ENCODE data around the gene SLAMF9. TPM values are rescaled to one million over a fixed set of nuclear protein-coding genes. Genes with fewer than 3 reads are reported as not detected.

SLAMF9 gene
- total RNA-seq, 1 experiment from 2014 or later = 0.94 TPM

DNA sequence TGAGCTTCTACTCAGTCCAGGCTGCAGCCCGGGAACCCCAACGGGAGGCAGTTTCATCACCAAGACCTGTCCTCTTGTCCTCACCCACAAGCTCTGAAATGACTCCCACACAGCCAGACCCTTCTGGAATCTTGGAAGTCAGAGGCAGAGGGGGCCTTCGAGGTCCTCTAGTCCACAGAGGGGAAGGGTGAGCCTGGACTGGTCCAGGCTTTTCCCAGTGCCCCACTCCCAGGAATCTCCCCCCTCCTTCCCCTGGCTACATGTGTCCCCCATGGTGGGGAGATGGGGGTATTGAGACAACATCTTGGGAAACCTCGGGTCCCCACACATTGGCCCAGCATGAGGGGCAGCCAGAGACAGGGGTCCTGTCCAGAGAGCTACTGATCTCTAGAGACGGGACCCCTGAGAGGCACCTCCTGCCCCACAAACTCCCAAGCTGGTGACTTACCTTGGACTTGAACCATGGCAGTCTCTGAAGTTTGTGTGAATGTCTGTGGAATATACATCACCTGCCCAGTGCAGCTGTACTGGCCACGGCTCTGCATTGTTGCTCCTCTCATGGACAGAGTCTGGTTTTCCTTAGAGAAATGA is 19.4 kb upstream of the SLAMF9 start:
- no peaks in the 10 kb centered on the region; the same call in 1 of the 2 replicates for H3K9me2 ChIP-seq (ENCODE audit: insufficient read depth)
- ChIA-PET CTCF (no interaction called here), POLR2A (ENCODE audit: unreplicated experiment) (no interaction called here)

DNA sequence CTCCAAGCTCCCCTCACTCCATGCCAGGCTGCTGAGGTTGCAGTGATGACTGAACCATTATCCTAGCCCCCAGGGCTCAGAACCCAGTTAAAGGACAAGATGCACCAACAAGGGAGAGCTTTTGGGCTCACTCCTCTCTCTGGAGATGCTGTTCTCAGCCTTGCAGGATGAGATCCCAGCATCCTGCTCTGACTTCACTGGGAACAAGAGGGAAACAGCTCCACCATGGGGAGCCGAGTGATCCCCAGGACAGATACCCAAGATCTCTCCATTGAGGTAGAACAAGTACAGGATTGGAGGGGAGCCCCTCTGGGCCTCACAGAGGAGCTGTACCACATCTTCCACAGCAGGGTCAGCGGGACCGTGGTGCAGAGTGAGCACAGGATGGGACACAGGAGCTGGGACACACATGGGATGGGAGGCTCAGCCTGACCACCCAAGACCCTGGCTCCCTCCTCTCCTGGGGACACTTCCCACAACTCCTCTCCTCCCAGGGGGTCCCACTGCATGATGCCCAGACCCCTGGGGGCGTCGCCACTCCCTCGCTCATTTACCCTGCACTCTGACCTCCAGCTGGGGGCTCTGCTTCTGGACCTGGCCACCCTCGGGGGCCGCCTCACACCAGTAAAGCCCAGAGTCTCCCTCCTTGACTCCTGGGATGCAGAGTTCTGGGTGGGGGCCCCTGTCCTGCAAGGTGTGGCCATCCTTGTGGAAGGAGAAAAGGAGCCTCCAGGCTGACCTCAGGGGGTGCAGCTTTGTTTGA is 18.6 kb upstream of the SLAMF9 start:
- H3K27ac ChIP-seq = no peak overlapping the region
- POLR2A ChIA-PET (ENCODE audit: unreplicated experiment) = no interaction called here

More for the DNA sequence above, 19.4 kb upstream of the SLAMF9 start:
- H3K4me1 ChIP-seq (replicated peaks; ENCODE audit: insufficient read depth) = no peaks in the 10 kb centered on the region
- H3K4me2 ChIP-seq = no peak overlapping the region
- H3K36me3 ChIP-seq (ENCODE audit: low read depth) = no peaks in the 10 kb centered on the region
- no peak overlapping the region for H2AFZ ChIP-seq
- no peak overlapping the region for H3K4me3 ChIP-seq
- H4K20me1 ChIP-seq (ENCODE audit: insufficient read depth) = no peaks in the 10 kb centered on the region
- no peaks in the 10 kb centered on the region; the same call in 1 of the 2 replicates for H3K9me3 ChIP-seq (ENCODE audit: insufficient read depth, low read depth)
- TF ChIP-seq EZH2 (IDR thresholded peaks at IDR 0.05; ENCODE audit: low read depth) = no peak
- TF ChIP-seq, protein P1, sequence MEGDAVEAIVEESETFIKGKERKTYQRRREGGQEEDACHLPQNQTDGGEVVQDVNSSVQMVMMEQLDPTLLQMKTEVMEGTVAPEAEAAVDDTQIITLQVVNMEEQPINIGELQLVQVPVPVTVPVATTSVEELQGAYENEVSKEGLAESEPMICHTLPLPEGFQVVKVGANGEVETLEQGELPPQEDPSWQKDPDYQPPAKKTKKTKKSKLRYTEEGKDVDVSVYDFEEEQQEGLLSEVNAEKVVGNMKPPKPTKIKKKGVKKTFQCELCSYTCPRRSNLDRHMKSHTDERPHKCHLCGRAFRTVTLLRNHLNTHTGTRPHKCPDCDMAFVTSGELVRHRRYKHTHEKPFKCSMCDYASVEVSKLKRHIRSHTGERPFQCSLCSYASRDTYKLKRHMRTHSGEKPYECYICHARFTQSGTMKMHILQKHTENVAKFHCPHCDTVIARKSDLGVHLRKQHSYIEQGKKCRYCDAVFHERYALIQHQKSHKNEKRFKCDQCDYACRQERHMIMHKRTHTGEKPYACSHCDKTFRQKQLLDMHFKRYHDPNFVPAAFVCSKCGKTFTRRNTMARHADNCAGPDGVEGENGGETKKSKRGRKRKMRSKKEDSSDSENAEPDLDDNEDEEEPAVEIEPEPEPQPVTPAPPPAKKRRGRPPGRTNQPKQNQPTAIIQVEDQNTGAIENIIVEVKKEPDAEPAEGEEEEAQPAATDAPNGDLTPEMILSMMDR (conservative IDR thresholded peaks at IDR 0.05) = no peak
- no peak overlapping the region for H3K27ac ChIP-seq
- no peaks in the 10 kb centered on the region for H3K79me2 ChIP-seq (ENCODE audit: low read depth)
- intact Hi-C loops (cut with micrococcal nuclease; ENCODE audit: unreplicated experiment) = no loop called here
- no TSS peak for BruUV-seq (replicated peaks)
- DNase-seq = no peak
- peaks cover 15% of the 10 kb centered on the region for H3K27me3 ChIP-seq (ENCODE audit: insufficient read depth, low read depth)
- no peaks in the 10 kb centered on the region for H3F3A ChIP-seq (ENCODE audit: insufficient read depth, low read depth)

DNA sequence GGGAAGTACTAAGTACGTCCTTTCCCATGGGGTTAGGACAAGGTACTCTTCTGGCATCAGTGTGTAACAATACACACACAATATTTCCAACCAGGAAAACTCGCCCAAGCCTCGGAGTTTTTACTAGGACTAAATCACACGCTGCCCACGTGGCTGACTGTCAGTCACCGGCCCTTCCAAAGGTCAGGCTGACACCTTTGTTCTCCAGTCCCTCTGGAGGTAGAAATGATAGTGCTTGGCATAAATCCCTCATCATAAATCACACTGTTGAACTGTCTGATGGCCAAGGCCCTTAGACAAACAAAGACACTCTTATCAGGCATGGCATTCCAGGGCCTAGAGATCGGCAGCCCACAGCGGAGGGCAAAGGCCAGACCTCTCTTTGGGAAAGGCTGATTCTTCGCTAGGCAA is 16.9 kb upstream of the SLAMF9 start:
- no peaks in the 10 kb centered on the region for H3F3A ChIP-seq (ENCODE audit: insufficient read depth, low read depth)
- no peak overlapping the region for H2AFZ ChIP-seq
- ChIA-PET POLR2A (ENCODE audit: unreplicated experiment) (no interaction called here), CTCF (no interaction called here)
- BruUV-seq (replicated peaks) = no TSS peak
- DNase-seq = no peak
- H3K4me1 ChIP-seq (replicated peaks; ENCODE audit: insufficient read depth) = no peaks in the 10 kb centered on the region
- H3K9me3 ChIP-seq (ENCODE audit: insufficient read depth, low read depth) = no peaks in the 10 kb centered on the region; the same call in 1 of the 2 replicates
- H3K27me3 ChIP-seq (ENCODE audit: insufficient read depth, low read depth) = peaks cover 15% of the 10 kb centered on the region
- no peaks in the 10 kb centered on the region for H3K36me3 ChIP-seq (ENCODE audit: low read depth)
- H3K79me2 ChIP-seq (ENCODE audit: low read depth) = no peaks in the 10 kb centered on the region
- TF ChIP-seq, protein P1 (conservative IDR thresholded peaks at IDR 0.05) = no peak
- TF ChIP-seq EZH2 (IDR thresholded peaks at IDR 0.05; ENCODE audit: low read depth) = no peak
- H3K9me2 ChIP-seq (ENCODE audit: insufficient read depth) = no peaks in the 10 kb centered on the region; the same call in 1 of the 2 replicates
- H4K20me1 ChIP-seq (ENCODE audit: insufficient read depth) = no peaks in the 10 kb centered on the region
- no peak overlapping the region for H3K4me2 ChIP-seq
- no peak overlapping the region for H3K4me3 ChIP-seq
- H3K27ac ChIP-seq = no peak overlapping the region
- intact Hi-C loops (cut with micrococcal nuclease; ENCODE audit: unreplicated experiment) = no loop called here

More for the DNA sequence above, 18.6 kb upstream of the SLAMF9 start:
- Histone ChIP-seq H3K9me3 (ENCODE audit: insufficient read depth, low read depth) (no peaks in the 10 kb centered on the region; the same call in 1 of the 2 replicates), H3K9me2 (ENCODE audit: insufficient read depth) (no peaks in the 10 kb centered on the region; the same call in 1 of the 2 replicates), H3K4me3 (no peak overlapping the region), H2AFZ (no peak overlapping the region), H3K27me3 (ENCODE audit: insufficient read depth, low read depth) (peaks cover 15% of the 10 kb centered on the region), H4K20me1 (ENCODE audit: insufficient read depth) (no peaks in the 10 kb centered on the region), H3K4me1 (replicated peaks; ENCODE audit: insufficient read depth) (no peaks in the 10 kb centered on the region), H3K36me3 (ENCODE audit: low read depth) (no peaks in the 10 kb centered on the region), H3K4me2 (no peak overlapping the region), H3K79me2 (ENCODE audit: low read depth) (no peaks in the 10 kb centered on the region), H3F3A (ENCODE audit: insufficient read depth, low read depth) (no peaks in the 10 kb centered on the region)
- DNase-seq = no peak
- intact Hi-C loops (cut with micrococcal nuclease; ENCODE audit: unreplicated experiment) = no loop called here
- TF ChIP-seq EZH2 (IDR thresholded peaks at IDR 0.05; ENCODE audit: low read depth) = no peak
- TF ChIP-seq, protein P1 (conservative IDR thresholded peaks at IDR 0.05) = no peak
- BruUV-seq (replicated peaks) = no TSS peak
- CTCF ChIA-PET = no interaction called here
